HG03066 (cell line): ENCODE measurements around the gene RXRA.
"Not testable (repeated sequence)": the region's sequence is repeated elsewhere in the genome, so short reads cannot be mapped to it uniquely, and the experiment has no call there.

Source experiments
- ATAC-seq: cut with Tn5 transposase; IDR thresholded peaks from one replicate; pipeline ENCODE4 v1.9.1; 2021; ENCODE audit warnings: low read depth; ENCODE audit not compliant: unreplicated experiment

The RXRA gene

DNA sequence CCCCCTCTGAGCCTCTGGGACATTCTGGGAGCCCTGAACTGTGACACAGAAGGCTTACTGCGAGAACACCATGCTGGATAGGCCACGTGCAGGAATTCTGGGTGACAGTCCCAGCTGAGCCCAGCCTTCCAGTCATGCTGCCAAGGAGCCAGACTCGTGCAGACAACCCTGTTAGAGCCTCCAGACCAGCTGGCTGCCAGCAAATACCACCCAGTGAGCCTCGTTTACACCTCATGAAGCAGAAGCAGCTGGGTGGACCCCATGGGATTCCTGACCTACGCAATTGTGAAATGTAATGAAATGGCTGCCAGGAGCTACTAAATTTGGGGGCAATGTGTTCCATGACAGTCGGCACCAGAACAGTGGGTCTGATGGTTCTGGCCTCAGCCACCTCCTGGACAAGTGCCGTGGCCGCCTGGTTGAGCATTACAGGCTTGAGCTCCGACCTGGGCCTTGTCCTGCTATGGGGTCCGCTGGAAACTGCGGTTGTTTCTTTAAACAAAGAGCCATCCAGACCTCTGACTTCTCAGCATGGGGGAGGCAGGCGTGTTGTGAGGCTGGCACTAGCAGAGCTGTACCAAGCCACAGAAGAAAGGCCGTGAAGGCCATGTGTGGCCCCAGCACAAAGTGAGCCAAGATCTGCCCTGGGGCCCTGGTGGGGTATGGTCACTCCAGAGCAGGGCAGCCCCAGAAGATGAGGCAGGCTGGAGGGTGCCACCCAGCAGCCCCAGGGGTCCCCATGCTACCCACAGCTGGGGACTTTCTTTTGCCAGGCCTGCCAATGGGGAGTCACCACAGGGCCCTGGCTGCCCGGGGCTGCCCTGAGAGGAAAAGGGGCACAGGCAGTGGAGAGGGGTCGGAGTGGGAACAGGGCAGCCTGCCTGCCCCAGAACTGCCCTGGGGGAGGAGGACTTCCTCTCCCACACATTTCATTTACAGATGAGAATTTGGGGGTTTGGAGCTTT, 19.3 kb upstream of the RXRA start:
- ATAC-seq = no peak

DNA sequence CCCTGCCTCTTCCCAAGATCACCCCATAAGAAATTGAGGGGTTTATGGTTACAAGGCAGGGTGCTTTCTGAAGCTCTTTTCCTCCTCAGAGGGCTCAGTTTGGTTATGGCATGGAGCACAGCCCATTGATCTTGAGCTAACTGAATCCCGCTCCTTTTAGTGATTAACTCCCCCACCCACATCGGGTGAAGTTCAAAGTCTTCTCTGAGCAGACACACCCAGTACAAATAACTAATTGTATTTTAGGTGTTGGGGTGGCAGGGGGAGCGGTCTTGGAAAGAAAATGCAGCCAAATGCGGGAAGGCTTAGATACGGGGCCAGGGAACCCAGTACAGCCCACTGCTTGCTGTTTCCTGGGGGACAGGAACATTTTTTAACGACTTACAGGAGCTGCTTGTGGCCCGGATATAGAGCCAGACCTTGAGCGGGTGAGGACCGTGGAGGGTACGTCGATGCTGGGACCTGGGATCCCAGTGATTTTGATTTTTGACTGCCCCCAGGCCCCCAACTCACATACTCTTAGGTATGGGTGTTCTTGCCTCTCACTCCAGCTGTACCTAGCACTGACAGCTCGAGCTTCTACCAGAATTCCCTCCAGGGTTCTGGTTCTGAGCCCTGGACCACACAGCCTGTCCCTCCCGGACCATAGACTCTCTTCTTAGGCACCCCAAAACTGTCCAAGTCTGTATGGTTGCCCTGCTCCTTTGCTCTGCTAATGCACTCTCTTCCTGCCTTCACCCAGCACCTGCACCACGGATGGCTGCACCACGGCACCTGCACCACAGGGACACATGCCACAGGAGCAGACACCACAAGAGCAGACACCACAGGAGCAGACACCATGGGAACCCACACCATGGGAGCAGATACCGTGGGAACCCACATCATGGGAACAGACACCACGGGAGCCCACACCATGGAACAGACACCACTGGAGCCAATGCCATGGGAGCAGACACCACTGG, 18.3 kb upstream of the RXRA start:
- ATAC-seq = no peak

DNA sequence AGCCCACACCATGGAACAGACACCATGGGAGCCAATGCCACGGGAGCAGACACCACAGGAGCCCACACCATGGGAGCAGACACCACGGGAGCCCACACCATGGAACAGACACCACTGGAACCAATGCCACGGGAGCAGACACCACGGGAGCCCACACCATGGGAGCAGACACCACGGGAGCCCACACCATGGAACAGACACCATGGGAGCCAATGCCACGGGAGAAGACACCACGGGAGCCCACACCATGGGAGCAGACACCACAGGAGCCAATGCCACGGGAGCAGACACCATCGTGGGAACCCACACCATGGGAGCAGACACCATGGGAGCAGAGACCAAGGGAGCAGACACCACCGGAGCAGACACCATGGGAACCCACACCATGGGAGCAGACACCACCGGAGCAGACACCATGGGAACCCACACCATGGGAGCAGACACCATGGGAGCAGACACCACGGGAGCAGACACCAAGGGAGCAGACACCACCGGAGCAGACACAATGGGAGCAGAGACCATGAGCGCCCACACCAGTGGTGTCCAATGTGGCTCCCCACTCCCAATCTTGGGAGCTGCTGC, 17.5 kb upstream of the RXRA start:
- not testable (repeated sequence) for ATAC-seq

DNA sequence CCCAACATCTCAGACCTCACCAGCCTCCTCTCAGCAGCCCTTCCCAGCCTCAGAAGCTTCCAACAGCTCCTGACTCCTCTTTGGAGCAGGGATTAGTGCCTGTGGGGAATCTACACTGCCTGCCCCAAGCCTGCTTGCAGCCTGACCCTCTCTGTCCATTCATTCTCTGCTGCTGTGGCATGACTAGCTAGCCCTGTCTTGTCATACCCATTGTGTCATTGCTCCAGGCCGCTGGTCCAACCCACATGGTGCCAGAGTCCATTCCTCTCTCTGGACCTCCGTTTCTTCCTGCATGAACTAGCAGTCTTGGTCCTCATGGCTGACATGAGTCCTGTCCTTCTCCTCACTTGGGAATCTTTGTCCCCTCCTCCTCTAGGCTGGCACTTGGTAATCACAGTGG, 12.8 kb upstream of the RXRA start:
- ATAC-seq = no peak

DNA sequence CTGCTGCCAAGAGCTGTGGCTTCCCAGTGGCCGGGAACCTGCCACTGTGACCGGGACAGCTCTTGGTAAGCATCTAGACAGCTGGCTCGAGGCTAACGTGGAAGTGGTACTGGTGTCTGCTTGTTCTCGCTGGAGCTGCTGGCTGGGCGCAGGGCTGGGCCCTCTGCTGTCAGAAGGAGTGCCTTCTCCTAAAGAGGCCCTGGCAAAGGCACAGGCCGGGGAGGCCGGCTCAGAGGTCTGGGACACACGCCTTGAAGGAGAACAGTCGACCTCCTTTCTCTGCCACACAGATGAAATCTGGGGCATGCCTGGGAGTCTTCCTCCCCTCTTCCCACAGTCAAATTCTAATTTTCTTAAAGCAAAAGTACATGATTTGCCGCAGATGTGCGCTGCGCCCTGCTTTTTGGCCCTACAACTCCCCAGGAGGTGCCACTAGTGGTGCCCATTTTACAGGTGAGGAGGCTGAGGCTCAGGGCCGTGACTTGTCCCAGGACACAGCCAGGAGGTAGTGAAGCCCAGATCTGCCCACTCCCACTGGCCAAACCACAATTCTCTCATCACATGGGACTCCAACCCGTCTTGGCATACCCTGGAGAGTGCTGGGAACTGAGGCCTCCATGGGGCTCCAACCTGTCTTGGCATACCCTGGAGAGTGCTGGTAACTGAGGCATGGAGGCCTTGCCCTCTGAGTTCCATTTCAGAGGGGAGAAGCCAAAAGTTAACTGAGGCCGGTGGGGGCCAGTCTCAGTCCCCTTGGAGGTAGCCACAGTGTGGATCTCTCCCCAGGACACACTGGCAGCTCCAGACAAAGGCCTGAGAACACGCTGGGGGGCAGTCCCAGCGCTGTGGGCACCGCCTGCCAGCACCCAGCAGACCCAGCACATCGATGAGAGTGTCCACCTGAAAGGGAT, 12.0 kb upstream of the RXRA start:
- ATAC-seq = no peak

DNA sequence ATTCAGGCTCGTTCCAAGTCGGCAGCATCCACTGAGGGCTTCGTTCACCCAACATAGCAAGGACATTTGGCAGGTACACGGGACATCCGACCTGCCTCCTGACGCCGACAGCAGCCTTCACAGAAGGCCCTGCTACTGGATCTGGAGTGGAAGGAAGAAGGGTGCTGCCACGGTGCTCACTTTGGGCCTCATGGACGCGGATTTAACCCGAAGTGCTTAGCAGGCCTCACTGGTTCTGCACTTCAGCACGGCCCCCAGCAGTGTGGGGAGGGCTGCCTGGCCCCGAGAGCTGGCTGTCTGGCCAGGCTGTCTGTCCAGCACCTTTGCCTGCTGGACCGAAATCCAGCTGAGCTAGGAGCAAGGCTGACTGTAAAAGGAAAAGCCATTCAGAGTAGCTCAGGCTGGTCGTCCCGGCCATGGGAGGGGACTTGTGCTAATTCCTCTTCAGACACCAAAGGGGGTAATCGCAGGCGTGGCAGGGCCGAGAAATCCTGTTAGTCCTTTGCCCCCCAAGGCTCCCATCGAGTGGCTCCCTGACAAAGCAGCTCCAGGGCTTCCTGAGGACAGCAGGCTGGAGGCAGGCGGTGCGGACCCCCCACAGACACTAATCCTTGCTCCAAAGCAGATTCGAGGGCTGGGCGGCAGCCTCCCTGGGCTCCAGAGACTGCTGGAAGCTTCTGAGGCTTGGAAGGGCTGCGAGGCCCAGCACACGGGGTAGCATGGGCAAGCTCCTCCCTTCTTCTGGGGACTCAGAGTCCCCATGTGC, 11.1 kb upstream of the RXRA start:
- ATAC-seq = no peak

DNA sequence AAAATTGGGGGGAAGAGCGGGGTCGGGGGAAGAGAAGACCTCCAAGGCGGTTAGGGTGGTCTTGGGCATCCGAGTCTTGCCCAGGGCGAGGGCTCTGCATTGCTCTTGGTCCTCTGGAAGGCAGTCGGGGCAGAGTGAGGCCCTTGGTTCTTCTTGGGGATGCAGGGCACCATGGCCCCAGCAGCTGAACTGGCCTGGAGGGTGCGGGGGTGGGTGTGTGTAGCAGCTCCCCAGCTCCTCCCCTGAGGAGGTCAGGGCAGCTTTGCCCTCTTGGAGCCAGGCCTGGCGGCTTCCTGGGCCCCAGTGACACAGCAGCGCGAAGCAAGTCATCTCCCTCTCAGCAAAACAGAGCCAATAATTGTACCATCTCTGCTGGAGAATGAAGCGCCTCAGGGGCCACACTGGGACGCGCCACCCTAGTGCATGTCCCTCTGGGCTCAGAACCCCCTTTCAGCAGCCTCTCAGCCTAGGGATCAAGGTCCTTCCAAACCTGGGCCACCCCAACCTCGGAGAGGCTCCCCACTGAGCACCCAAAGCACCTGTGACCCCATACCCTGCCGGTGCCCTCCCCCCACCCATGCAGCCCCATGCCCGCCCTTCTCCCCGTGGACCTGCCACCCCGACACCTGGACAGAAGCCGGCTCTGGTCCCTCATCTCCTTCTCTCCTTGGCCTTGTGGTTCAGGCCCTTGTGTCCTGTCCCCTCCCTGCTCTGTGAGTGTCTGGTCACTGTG, 10.4 kb upstream of the RXRA start:
- ATAC-seq = no peak

DNA sequence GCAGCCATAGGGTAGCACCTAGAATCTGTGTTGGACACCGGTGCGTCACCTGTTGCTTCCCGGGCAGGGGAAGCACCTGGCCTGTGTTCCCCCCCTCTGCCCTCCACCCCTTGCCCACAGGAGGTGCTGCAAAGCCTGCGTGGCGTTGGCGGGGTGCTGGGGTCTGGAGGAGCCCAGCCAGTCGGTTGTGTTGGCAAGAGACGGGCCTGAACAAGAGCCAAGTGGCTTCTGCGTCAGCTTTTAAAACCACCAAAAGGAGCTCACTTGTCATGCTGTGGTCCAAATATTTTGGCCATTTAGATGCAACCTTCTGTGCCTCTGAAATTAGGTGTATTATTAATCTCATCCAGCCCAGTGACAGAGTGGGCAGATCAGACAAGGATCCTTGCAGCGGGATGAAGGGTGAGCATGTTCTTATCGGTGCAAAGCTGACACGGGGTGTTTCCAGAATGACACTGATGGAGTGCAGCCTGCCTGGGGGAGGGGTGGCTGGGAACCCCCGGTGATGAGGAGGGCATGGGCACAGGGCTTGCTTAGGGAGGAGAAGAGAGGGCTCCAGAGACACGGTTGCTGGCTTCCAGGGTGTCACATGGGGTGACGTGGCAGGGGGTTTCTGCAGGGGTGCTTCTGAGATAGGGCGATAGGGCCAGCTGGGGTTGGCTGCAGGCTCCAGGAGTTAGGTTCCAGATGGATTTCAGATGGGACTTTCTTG, 9.7 kb upstream of the RXRA start:
- no peak for ATAC-seq

DNA sequence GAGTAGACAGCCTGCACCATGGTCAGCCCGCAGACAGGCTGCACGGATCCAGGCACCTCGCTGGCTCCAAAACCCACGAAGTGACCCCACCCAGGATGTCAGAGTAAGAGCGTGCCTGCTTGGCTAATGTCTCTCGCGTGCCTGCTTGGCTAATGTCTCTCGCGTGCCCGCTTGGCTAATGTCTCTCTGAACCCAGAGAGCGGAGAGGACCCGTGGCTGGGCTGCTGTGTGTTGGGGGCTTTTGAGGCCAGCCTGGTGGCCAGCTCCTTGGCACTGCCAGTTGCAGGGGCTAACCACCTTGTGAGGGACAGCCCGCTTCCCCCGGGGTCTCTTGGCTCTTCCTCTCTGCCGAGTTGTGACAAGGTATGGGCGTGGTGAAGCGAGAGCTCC, 8.9 kb upstream of the RXRA start:
- no peak for ATAC-seq

DNA sequence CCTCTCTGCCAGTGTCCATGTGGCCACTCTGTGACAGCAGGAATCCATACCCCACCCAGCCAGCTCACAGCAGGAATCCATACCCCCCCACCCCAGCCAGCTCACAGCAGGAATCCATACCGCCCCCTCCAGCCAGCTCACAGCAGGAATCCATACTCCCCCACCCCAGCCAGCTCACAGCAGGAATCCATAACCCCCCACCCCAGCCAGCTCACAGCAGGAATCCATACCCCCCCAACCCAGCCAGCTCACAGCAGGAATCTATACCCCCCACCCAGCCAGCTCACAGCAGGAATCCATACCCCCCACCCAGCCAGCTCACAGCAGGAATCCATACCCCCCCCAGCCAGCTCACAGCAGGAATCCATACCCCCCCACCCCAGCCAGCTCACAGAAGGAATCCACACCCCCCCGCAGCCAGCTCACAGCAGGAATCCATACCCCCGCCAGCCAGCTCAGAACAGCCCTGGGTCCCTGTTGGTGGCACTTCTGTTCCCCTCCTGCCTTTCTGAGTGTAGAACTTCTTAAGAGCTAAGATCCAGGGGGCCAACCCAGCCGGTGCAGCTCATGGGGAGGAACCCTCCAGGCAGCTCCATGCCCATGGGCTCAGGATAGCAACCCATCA, 8.4 kb upstream of the RXRA start:
- no peak for ATAC-seq

DNA sequence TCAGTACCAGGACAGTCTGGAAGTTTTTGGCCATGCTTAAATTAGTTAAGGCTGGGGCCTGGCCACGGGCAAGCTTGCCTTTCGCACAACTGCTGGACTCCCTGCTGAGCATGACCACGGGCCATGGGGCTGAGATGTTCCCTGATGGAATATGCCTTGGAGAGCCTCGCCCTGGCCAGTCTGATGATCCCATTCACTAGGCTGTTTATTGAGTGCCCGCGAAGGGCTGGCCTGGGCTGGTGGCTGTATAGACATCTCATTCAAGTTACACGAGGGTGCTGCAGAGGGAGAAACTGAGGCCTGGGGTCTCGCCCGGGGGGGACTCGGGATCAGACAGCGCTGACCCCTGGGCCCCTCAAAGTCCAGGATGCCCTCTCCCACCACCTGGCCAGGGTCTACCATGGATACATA, 7.8 kb upstream of the RXRA start:
- ATAC-seq = no peak

DNA sequence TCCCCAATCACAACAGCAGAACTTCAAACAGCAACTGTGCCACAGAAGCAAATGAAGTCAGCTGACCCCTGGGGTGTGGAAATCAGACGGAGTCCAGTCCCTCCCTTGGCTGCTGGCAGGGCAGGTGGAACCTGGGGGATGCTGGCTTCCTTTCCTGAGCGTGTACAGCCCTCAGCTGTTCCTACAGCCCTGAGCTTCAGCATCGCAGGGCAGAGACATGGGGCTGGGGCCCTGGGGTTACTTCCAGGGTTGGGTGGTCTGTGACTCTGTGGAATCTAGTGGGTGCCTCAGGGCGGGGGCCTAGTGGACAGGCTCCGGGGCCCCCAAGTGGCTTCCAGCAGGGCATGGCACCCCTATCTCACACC, 7.3 kb upstream of the RXRA start:
- no peak for ATAC-seq

DNA sequence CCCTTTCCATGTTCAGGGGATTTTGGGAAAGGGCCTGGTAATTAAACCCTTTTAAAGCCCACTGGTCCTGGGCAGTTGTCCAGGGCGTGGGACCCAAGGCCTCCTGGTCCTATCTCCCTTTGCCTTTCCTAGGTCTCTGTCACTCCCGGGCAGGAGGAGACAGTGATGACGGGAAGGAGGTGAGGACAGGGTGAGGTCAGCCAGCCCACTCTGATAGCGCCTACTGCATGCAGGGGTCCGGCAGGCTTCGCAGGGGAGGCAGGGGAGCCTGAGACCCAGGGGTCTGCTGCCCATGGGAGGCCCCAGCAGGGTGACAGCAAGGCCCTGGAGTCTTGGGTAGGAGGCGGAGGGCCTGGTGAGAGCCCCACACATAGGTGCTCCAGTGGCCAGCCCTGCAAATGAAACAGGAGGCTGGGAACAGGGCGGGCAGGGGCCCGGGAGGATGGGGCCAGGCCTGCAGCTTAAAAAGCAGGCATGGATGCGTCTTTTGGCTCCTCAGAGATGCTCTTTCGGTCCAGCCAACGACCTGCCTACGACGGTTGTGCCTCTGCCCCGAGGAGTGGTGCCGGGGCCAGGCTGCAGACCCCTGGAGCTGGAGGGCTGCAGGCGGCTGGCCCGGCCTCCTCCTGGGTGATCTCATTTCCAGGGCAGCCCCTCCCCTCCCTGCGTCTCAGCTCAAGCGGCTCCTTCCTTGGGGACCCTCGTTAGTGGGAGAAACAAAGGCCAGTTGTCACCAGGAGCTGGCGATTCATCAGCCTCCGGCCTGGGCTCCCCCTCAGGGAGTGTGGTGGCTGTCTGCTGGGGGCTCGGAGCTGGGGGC, 6.7 kb upstream of the RXRA start:
- no peak for ATAC-seq

DNA sequence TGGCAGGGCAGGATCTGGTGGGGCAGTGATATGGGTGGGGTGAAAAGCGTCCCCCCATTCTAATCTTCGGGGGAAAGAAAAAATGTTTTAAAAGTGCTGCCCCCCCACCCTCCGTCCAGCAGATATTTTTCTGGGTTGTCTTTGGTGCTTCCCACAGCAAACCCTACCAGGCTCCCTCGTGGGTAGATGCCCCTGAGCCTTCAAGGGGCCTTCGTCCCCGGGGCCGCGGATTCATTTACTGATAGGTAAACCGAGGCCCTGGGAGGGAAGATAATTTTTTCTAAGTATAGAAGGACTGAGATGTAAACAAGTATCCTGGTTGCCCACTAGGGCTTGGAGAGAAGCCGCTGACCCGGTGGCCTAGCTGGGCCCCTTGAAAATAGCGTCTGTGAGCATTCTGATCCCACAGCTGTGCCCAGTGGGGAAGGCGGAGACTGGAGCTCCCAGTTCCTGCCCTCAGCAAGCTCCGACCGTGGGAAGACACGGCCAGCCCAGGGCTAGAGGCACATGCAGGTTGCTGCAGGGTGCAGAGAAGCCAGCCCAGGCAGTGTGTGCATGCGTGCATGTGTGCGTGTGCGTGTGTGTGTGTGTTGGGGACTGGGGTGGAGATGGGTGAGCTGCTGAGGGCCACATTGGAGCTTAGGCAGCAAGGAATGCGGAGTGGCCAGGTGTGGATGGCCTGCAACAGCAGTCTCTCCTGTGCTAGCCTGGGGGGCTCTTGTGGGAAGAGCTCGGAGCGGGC, 6.0 kb upstream of the RXRA start:
- no peak for ATAC-seq

DNA sequence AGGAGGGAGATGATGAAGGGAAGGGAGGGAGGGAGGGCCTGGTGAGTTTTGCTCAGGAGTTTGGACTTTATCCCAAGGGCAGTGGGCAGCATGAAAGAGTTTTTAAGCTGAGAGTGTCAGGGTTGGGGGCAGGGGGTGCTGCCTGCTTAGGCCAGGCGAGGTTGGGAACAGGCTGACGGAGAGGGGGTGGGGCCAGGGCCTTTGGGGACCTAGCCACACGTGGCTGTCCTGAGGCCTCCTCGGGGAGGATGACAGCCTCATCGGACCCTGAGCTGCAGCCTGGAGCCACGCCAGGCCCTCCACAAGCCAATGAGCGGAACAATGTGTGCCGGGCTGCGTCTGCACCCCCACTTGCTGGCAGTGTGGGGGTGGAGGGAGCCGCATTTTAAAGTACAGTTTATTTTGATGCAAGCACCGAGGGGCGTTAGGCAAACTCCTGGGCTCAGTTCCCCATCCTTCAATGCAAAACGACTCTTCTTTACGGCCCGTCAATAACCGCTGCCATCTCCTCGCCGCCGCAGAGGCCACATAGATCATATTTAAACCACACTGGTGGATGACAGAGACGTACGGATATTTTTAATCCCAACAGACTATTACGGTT, 5.3 kb upstream of the RXRA start:
- no peak for ATAC-seq

DNA sequence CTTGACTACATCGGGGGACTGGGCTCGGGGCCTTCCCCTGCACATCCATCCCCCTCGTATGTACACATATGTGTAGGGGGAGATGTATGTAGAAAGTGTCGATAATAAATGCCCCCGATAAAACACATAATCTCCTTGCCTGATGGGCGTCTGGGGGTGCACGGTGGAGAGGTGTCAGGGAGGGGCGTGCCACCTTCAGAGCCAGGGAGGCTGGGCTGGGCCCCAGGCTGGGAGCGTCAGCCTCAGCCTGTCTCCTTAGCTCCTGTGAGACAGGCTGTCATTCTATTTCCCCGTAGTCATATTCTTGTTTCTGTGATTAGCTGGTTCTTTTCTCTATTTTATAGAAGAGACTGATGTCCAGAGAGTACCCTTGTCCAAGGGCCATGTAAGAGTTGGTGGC, 4.7 kb upstream of the RXRA start:
- ATAC-seq = no peak
